Measurements from ENCODE around the gene SRSF11.
"Not testable (repeated sequence)": the region's sequence is repeated elsewhere in the genome, so short reads cannot be mapped to it uniquely, and the experiment has no call there.

The SRSF11 gene

GRCh38 chr1:70221238-70222121 lies at the start of gene SRSF11:
Gene SRSF11, plus strand, starts transcription at chr1:70221380. Its CDS starts 257 bp downstream, at chr1:70221637.
- FAIRE-seq = peak; percentile 92

GRCh38 chr1:70171512-70171911 lies 49.7 kb upstream of the SRSF11 start:
- FAIRE-seq = no peak

GRCh38 chr1:70185181-70185580 lies 36.0 kb upstream of the SRSF11 start:
- not testable (repeated sequence) for FAIRE-seq

GRCh38 chr1:70188522-70188921 lies 32.7 kb upstream of the SRSF11 start:
- no peak for FAIRE-seq

GRCh38 chr1:70190180-70190579 lies 31.0 kb upstream of the SRSF11 start:
- FAIRE-seq = no peak

- not testable (repeated sequence) for FAIRE-seq
These were observed 28.7 kb upstream of the SRSF11 start for GRCh38 chr1:70192446-70192845.

GRCh38 chr1:70194601-70195000 lies 26.6 kb upstream of the SRSF11 start:
- FAIRE-seq = peak; percentile 17

- no peak for FAIRE-seq
These were observed 25.8 kb upstream of the SRSF11 start for GRCh38 chr1:70195342-70195741.

- no peak for FAIRE-seq
These were observed 24.8 kb upstream of the SRSF11 start for GRCh38 chr1:70196333-70196732.

- no peak for FAIRE-seq
These were observed 21.1 kb upstream of the SRSF11 start for GRCh38 chr1:70200065-70200464.

- no peak for FAIRE-seq
These were observed 18.9 kb upstream of the SRSF11 start for GRCh38 chr1:70202173-70202758.

GRCh38 chr1:70204139-70204538 lies 17.0 kb upstream of the SRSF11 start:
- no peak for FAIRE-seq

- no peak for FAIRE-seq
These were observed 16.6 kb upstream of the SRSF11 start for GRCh38 chr1:70204600-70204999.

- FAIRE-seq = no peak
These were observed 16.1 kb upstream of the SRSF11 start for GRCh38 chr1:70205071-70205433.

- FAIRE-seq = peak; percentile 87
These were observed 15.6 kb upstream of the SRSF11 start, which contains the start of gene LRRC40 for GRCh38 chr1:70205434-70206118. Gene LRRC40, minus strand, starts transcription at chr1:70205579. Its CDS starts 39 bp downstream, at chr1:70205540.

- FAIRE-seq = not testable (repeated sequence)
These were observed 14.3 kb upstream of the SRSF11 start for GRCh38 chr1:70206833-70207232.

- no peak for FAIRE-seq
These were observed 13.7 kb upstream of the SRSF11 start for GRCh38 chr1:70207492-70207891.

- no peak for FAIRE-seq
These were observed 12.9 kb upstream of the SRSF11 start for GRCh38 chr1:70208292-70208691.

GRCh38 chr1:70210820-70211219 lies 10.4 kb upstream of the SRSF11 start:
- peak; percentile 8 for FAIRE-seq

GRCh38 chr1:70211541-70211940 lies 9.6 kb upstream of the SRSF11 start:
- no peak for FAIRE-seq

GRCh38 chr1:70220015-70220414 lies 1.2 kb upstream of the SRSF11 start:
- FAIRE-seq = no peak

- FAIRE-seq = no peak
These were observed 503 bp upstream of the SRSF11 start for GRCh38 chr1:70220517-70221237.

GRCh38 chr1:70222716-70223235 lies 1.6 kb downstream of the SRSF11 start:
- FAIRE-seq = no peak
